ENCODE data around the gene PPP2R2C.

Gene PPP2R2C

DNA sequence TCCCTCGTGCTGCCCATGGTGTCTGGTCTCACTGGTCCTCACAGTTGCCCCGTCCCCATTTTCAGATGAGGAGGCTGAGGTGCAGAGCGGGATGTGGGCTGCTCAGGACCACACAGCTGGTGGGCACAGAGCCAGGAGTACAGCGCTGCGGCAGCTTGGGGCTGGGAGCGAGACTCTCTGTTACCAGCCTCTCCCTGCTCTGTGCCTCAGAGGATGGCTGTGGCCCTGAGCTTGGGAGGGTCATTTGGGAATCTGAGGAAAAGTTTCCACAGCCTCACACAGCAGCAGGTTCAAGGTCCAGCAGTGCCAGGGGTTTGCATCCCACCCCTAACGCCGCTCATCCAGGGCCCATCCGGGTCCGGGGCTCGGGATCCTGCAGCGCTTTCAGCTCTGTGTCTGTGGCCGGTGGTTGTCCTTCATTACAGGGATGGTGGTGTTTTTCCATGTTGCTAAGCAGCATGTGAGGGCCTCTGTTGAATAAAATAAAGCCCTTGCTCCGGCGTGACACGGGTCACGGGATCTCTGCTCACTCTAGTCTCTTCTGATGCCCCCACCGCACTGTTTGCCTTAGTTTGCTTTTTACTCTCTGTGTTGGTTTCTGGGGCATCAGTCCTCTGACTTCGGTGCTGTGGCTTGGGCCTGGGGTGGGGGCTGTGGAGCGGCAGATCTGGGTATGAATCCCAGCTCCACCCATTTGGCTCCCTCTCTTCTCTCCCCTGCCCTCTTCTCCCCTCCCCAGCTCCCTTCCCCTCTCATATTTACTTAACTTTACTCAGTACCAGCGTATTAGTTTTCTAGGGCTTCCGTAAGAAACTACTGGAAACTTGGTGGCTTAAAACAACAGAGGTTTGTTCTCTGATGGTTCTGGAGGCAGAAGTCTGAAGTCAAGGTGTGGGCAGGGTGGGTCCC, 196.3 kb downstream of the PPP2R2C start:
- peaks cover 7% of the 10 kb centered on the region for H3K4me1 Mint-ChIP-seq
- H3K36me3 Mint-ChIP-seq: peaks cover 7% of the 10 kb centered on the region
- ATAC-seq: no peak
- H3K27me3 Mint-ChIP-seq: no peaks in the 10 kb centered on the region
- H3K4me3 Mint-ChIP-seq: no peak overlapping the region
- H3K9me3 Mint-ChIP-seq: no peaks in the 10 kb centered on the region
- H3K27ac Mint-ChIP-seq: no peak overlapping the region

DNA sequence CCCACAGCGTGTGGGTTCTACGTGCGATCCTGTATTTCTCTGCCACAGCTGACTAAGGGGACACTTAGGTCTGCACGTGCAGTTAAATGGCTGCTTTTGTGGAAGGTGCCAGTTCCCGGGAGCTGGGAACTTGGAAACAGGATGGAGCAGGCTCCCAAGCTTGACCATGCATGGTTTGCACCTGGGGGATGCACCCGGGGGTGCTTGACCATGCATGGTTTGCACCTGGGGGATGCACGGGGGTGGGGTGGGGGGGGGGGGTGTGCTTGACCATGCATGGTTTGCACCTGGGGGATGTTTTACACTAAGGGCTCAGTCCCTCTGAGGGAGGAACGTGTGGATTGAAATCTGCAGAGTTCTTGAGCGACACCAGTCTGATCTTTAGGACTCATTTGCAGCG, 197.1 kb downstream of the PPP2R2C start:
- Mint-ChIP-seq H3K27me3 (no peaks in the 10 kb centered on the region), H3K4me1 (peaks cover 7% of the 10 kb centered on the region), H3K27ac (no peak overlapping the region), H3K36me3 (no peaks in the 10 kb centered on the region), H3K9me3 (no peaks in the 10 kb centered on the region), H3K4me3 (no peak overlapping the region)
- ATAC-seq: no peak

DNA sequence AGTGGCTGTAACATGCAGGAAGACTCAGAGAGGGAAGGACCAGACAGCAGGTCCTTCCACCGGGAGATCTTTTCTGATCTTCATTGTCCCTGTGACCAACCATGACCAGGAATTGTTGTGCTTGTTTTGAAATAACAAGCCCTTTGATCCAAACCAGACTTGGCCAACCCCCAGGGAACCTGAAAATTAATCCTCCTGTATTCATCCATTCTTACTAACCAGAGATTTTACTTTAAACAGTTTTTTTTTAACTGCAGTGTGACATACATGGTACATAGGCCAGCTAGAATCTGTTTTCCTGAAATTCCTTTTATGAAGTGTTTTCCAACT, 198.8 kb downstream of the PPP2R2C start:
- Mint-ChIP-seq H3K9me3 (no peaks in the 10 kb centered on the region), H3K27ac (no peak overlapping the region), H3K36me3 (no peaks in the 10 kb centered on the region), H3K4me3 (no peak overlapping the region), H3K4me1 (peaks cover 10% of the 10 kb centered on the region), H3K27me3 (no peaks in the 10 kb centered on the region)
- no peak for ATAC-seq

DNA sequence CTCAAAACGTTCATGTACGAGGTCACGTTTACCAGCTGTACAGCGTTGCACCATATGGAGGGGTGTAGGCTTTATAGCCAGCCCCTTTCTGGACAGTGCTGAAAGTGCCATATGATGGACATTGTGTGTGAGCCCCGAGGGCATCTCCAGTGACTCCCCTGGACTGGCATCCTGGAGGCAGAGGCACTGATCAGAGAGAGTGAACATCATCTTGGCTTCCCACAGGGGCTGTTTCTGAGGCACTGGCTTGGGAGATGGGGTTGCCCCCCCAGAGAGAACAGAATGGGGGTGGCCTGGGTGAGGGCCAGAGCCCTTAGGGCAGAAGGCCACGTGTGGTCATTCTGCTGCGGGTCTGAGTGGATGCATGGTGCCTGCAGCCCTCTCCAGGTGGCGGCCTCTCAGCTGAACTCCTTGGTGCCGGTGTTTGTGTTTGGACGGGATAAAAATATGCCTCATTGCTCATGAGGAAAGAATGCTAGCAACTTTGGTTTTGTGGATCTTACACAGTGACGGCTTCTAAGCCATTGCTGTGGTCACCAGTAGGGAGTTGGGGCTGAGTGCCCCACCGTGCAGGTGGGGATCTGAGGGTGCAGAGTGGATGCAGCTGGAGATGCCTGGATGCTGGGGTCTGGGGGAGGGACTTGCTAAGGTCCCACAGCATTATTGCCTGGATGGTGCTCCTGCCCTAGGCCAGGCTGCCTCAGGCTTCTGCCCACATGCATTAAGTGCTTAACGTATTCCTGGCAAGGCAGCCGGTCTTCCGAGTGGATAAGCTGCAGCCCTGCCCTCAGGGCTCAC, 199.4 kb downstream of the PPP2R2C start:
- Mint-ChIP-seq H3K27me3 (no peaks in the 10 kb centered on the region), H3K4me3 (no peak overlapping the region), H3K27ac (no peak overlapping the region), H3K9me3 (no peaks in the 10 kb centered on the region), H3K36me3 (no peaks in the 10 kb centered on the region), H3K4me1 (peaks cover 13% of the 10 kb centered on the region)
- ATAC-seq: no peak

DNA sequence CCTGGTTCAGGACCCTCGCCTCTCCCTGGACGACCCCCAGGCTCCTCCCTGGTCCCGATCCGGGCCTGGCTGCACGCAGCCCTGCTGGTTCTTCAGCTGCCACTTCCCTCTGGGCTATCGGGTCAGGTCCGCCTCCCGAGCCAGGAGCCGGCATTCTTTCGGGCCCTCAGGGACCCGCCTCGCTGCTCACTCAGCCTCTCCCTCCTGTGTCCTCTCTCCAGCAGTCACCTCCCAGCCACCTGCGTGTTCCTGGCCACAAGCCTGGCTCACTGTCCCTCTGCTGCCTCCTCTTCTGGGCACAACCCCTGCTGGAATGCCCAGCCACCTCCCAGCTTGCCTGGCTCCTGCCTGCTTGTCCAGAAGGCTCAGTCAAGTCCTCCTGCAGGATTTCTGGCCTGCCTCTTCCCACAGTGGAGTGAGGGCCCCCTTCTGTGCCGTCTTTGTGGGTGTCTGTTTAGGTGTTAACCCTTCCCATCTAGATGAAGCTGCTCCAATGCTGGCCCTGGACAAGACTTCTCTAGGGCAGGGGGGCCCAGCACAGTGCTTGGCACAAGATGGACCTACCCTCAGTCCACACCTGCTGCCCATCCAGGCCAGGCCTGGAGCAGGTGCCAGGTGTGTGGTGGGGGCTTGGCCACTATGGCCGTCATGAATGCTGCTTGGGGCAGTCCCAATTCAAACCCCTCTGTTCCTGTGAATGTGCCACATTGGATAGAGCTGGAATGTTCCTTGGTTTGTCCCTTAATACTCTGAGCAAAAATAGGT, 200.5 kb downstream of the PPP2R2C start:
- Mint-ChIP-seq H3K4me1 (peaks cover 24% of the 10 kb centered on the region), H3K9me3 (no peaks in the 10 kb centered on the region), H3K4me3 (peak overlapping the region; percentile 48), H3K27ac (no peak overlapping the region), H3K36me3 (no peaks in the 10 kb centered on the region), H3K27me3 (no peaks in the 10 kb centered on the region)
- ATAC-seq: no peak

DNA sequence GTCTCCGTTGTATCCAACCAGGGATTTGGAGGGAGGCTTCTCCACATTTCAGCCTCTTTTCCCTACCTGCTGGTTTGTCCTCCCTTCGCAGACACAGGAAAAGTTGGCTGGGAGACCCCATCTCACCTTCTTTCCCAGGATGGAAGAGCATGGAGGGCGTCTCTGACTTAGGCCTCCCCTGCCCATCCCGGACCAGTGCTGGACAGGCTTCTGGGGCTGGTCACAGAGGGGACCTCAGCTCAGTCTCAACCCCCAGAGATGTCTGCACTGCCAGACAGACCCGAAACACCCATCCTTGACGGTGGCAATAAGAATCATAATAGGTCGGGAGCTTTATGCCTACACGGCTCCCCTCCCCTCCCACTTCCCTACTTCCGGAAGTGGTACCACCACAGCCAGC, 201.2 kb downstream of the PPP2R2C start:
- Mint-ChIP-seq H3K36me3 (no peaks in the 10 kb centered on the region), H3K4me1 (peaks cover 24% of the 10 kb centered on the region), H3K27me3 (no peaks in the 10 kb centered on the region), H3K27ac (no peak overlapping the region), H3K9me3 (no peaks in the 10 kb centered on the region), H3K4me3 (peak overlapping the region; percentile 14)
- no peak for ATAC-seq

DNA sequence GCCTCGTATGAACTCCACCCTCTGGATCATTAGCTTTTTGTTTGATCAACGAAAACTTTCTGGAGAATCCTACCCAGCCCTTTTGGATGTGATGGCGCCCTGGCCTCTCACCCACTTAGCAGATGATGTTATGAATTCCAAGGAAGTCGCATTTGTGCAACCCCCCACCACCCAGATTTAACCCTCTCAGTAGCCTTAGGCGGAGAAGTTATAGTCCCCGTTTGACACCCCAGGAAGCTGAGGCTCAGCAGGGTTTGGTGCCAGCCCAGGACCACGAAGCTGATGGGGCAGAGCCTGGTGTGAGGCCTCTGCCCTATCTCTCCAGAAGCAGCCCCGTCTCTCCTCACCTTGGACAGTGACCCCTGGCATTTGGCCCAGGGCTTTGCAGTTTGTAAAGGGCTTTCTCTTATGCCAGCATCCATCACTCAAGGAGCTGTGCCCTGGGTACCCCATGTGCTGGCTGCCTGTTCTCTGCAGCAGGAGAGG, 201.7 kb downstream of the PPP2R2C start:
- Mint-ChIP-seq H3K4me3 (peak overlapping the region; percentile 72), H3K4me1 (peaks cover 24% of the 10 kb centered on the region), H3K36me3 (no peaks in the 10 kb centered on the region), H3K9me3 (no peaks in the 10 kb centered on the region), H3K27ac (no peak overlapping the region), H3K27me3 (no peaks in the 10 kb centered on the region)
- ATAC-seq: no peak
